Bronchial epithelial cell (primary cell): ENCODE data around the gene ARL5C. TPM values are rescaled to one million over a fixed set of nuclear protein-coding genes. Genes with fewer than 3 reads are reported as not detected.

Experiments
- DNase-seq: peaks from one replicate; pipeline ENCODE4 v3.0.0-alpha.2; 2010; ENCODE audit warnings: low read depth
- FAIRE-seq: peaks from 2 replicates; lab custom pipeline; 2011; peaks lifted over from hg19 to GRCh38; lab: Jason Lieb, UNC
- H3K27me3 ChIP-seq: 2 replicates; pipeline ENCODE4 v1.5.1; 2011; ENCODE audit warnings: low read length; ENCODE audit not compliant: control insufficient read depth, insufficient read depth
- H3K36me3 ChIP-seq: 2 replicates; pipeline ENCODE4 v1.5.1; 2011; ENCODE audit warnings: low read length; ENCODE audit not compliant: control insufficient read depth, insufficient read depth
- H3K4me3 ChIP-seq: 2 replicates; pipeline ENCODE4 v1.5.1; 2011; ENCODE audit warnings: mild to moderate bottlenecking, low read depth, low read length, control low read depth
- total RNA-seq: library from RNA; depleted of rRNA; stranded (reverse); fragments of >200 nt; gene quantifications from 2 replicates; pipeline ENCODE4 v1.2.1, GENCODE V29; 2014
- TF ChIP-seq, protein P1 (sequence below): IDR thresholded peaks from 2 replicates; pipeline ENCODE4 v1.5.1; 2011; ENCODE audit warnings: mild to moderate bottlenecking, moderate library complexity, low read length, control low read depth, inconsistent platforms; ENCODE audit not compliant: insufficient read depth, severe bottlenecking

The ARL5C gene
- total RNA-seq, 1 donor from 2014 or later: not detected

- DNase-seq (peak; percentile 32), FAIRE-seq (no peak)
- TF ChIP-seq, protein P1, sequence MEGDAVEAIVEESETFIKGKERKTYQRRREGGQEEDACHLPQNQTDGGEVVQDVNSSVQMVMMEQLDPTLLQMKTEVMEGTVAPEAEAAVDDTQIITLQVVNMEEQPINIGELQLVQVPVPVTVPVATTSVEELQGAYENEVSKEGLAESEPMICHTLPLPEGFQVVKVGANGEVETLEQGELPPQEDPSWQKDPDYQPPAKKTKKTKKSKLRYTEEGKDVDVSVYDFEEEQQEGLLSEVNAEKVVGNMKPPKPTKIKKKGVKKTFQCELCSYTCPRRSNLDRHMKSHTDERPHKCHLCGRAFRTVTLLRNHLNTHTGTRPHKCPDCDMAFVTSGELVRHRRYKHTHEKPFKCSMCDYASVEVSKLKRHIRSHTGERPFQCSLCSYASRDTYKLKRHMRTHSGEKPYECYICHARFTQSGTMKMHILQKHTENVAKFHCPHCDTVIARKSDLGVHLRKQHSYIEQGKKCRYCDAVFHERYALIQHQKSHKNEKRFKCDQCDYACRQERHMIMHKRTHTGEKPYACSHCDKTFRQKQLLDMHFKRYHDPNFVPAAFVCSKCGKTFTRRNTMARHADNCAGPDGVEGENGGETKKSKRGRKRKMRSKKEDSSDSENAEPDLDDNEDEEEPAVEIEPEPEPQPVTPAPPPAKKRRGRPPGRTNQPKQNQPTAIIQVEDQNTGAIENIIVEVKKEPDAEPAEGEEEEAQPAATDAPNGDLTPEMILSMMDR: no peak
These were observed 43.5 kb upstream of the ARL5C start for GRCh38 chr17:39209317-39210092.

DNA sequence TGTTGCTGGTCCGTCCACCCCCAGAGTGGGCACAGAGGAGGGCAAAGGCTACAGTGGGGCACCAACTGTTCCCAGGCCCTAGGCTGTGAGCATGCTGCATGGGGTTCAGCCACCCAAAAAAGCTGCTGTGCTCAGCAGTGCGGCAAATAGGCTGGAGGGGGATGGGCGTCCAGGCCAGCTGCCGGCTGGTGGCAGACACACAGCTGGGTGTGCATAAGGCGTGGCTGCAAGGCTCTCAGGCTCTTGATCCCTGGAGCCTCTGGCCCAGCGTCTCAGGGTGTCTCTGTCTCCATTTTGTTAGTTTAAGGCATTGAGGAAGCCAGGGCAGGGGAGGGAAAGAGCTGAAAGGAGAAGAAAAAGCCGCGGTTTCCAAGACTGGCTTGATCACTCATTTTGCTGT is 42.9 kb upstream of the ARL5C start:
- Histone ChIP-seq H3K27me3 (no peaks in the 10 kb centered on the region), H3K36me3 (peaks cover 2% of the 10 kb centered on the region), H3K4me3 (no peak overlapping the region)
- TF ChIP-seq, protein P1: no peak
- peak; percentile 7 for FAIRE-seq
- no peak for DNase-seq

More at GRCh38 chr17:39209317-39210092, 43.5 kb upstream of the ARL5C start:
- Histone ChIP-seq H3K4me3 (peak overlapping the region; percentile 23), H3K27me3 (no peaks in the 10 kb centered on the region), H3K36me3 (no peaks in the 10 kb centered on the region)

- H3K36me3 ChIP-seq: peaks cover 7% of the 10 kb centered on the region
- TF ChIP-seq, protein P1: no peak
- DNase-seq (peak; percentile 25), FAIRE-seq (no peak)
- H3K27me3 ChIP-seq: no peaks in the 10 kb centered on the region
- H3K4me3 ChIP-seq: no peak overlapping the region
These were observed 42.2 kb upstream of the ARL5C start for GRCh38 chr17:39208136-39208535.

GRCh38 chr17:39205112-39205526 is 39.2 kb upstream of the ARL5C start:
- H3K27me3 ChIP-seq: no peaks in the 10 kb centered on the region
- DNase-seq (no peak), FAIRE-seq (no peak)
- TF ChIP-seq, protein P1: no peak
- H3K4me3 ChIP-seq: no peak overlapping the region
- H3K36me3 ChIP-seq: peaks cover 27% of the 10 kb centered on the region

DNA sequence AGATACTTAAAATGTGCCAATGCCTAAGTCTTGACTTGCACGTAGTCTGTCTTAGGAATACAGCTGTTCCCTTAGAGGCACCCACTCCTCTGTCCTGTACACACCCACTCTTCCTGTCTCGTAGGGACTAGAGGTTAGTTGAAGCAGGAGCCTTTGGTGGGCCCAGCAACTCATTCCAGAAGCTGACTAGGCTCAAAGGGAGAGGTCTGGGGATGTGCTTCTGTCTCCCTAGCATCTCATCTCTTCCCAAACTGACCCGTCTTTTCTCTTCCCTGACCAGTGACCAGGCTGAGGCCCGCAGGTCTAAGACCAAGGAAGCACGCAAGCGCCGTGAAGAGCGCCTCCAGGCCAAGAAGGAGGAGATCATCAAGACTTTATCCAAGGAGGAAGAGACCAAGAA is 38.3 kb upstream of the ARL5C start:
- H3K4me3 ChIP-seq: no peak overlapping the region
- H3K36me3 ChIP-seq: peaks cover 27% of the 10 kb centered on the region
- no peak for FAIRE-seq
- no peak for DNase-seq
- TF ChIP-seq, protein P1: no peak
- no peaks in the 10 kb centered on the region for H3K27me3 ChIP-seq
